Measurements from ENCODE around the gene ARID4A.

GRCh38 chr14:58288106-58288792 lies 10.1 kb upstream of the ARID4A start:
- TF ChIP-seq CTCF (IDR thresholded peaks at IDR 0.05) (no peak), POLR2A (IDR thresholded peaks at IDR 0.05) (no peak)
